PFSK-1 (cell line): ENCODE measurements around the gene SLC37A3.

Experiments used
- FOXP2 ChIP-seq: optimal IDR thresholded peaks from 2 replicates; pipeline ENCODE3; 2011; ENCODE audit warnings: borderline replicate concordance, control low read depth, inconsistent platforms; ENCODE audit not compliant: insufficient read depth; ENCODE audit errors: extremely low read length, extremely low read depth
- POLR2AphosphoS5 ChIP-seq: IDR thresholded peaks from 2 replicates; pipeline ENCODE4 v1.6.1; 2012; ENCODE audit warnings: low read depth, mild to moderate bottlenecking, control low read depth, low read length, moderate library complexity
- SIN3A ChIP-seq: IDR thresholded peaks from 2 replicates; pipeline ENCODE4 v1.6.1; 2012; ENCODE audit warnings: mild to moderate bottlenecking, low read length, moderate library complexity, borderline replicate concordance; ENCODE audit not compliant: insufficient read depth
- TAF1 ChIP-seq: IDR thresholded peaks from 2 replicates; pipeline ENCODE4 v1.6.1; 2012; ENCODE audit warnings: low read length, control low read depth, borderline replicate concordance; ENCODE audit not compliant: insufficient read depth
- TF ChIP-seq, protein P1 (sequence below), 2 experiments: IDR thresholded peaks; 2 replicates each; pipeline versions ENCODE4 v1.6.1 to v1.8.0; 2011 to 2012; ENCODE audit warnings: low read depth in 2 of 2, low read length in 2 of 2, control low read depth in 1 of 2, inconsistent platforms in 1 of 2, mild to moderate bottlenecking in 1 of 2, moderate library complexity in 1 of 2; ENCODE audit not compliant: insufficient read depth in 1 of 2

SLC37A3 gene

DNA sequence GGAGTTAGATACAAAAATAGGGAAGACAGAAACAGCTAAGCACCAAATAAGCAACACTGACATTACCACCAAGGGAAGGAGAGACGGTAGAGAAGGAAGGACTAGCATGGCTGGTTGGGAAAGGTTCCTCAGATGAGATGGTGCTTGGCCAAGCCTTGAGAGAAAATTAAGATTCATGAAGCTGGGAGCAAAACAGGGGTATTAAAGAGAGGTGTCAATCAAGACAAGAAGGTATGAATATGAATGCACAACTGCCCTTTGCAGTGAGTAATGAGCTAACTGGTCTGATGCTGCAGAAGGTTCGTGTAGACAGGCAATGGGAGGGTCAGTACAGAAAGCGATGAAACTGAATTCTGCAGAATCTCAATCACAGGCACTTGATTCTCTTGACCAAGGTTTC is 67.7 kb downstream of the SLC37A3 start:
- TF ChIP-seq, protein P1, sequence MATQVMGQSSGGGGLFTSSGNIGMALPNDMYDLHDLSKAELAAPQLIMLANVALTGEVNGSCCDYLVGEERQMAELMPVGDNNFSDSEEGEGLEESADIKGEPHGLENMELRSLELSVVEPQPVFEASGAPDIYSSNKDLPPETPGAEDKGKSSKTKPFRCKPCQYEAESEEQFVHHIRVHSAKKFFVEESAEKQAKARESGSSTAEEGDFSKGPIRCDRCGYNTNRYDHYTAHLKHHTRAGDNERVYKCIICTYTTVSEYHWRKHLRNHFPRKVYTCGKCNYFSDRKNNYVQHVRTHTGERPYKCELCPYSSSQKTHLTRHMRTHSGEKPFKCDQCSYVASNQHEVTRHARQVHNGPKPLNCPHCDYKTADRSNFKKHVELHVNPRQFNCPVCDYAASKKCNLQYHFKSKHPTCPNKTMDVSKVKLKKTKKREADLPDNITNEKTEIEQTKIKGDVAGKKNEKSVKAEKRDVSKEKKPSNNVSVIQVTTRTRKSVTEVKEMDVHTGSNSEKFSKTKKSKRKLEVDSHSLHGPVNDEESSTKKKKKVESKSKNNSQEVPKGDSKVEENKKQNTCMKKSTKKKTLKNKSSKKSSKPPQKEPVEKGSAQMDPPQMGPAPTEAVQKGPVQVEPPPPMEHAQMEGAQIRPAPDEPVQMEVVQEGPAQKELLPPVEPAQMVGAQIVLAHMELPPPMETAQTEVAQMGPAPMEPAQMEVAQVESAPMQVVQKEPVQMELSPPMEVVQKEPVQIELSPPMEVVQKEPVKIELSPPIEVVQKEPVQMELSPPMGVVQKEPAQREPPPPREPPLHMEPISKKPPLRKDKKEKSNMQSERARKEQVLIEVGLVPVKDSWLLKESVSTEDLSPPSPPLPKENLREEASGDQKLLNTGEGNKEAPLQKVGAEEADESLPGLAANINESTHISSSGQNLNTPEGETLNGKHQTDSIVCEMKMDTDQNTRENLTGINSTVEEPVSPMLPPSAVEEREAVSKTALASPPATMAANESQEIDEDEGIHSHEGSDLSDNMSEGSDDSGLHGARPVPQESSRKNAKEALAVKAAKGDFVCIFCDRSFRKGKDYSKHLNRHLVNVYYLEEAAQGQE (IDR thresholded peaks at IDR 0.05; ENCODE audit: insufficient read depth in 1 of 2, low read depth in 2 of 2, low read length in 2 of 2), result no peak
- TF ChIP-seq TAF1 (no peak), FOXP2 (no peak), SIN3A (no peak), POLR2AphosphoS5 (no peak)

DNA sequence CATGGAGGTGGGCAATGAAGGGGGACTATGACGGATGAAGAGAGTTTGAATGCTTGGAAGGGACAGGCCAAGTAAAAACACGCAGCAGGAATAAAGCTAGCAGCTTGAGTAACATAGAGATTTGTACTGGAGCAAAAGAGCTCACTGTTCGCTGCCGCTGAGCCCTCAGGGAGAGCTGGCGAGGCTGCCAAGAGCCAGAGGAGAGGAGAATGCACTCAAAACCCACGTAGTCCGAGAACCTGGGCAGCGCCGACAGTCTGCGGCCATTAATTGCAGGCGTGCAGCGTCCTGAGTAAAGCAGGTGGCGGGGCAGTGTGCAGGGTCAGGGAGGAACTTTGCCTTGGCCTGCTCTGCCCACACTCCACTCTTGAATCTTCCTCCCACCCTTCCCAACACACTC is 68.2 kb downstream of the SLC37A3 start:
- TF ChIP-seq POLR2AphosphoS5 (no peak), SIN3A (no peak), TAF1 (no peak), FOXP2 (no peak)
- TF ChIP-seq, protein P1 (IDR thresholded peaks at IDR 0.05; ENCODE audit: insufficient read depth in 1 of 2, low read depth in 2 of 2, low read length in 2 of 2), result no peak

GRCh38 chr7:140327261-140327661 is 71.1 kb downstream of the SLC37A3 start:
- TF ChIP-seq FOXP2, result no peak
- TF ChIP-seq TAF1, result no peak
- TF ChIP-seq POLR2AphosphoS5, result no peak
- TF ChIP-seq SIN3A, result no peak
- TF ChIP-seq, protein P1 (IDR thresholded peaks at IDR 0.05; ENCODE audit: insufficient read depth in 1 of 2, low read depth in 2 of 2, low read length in 2 of 2), result no peak

- TF ChIP-seq TAF1, result no peak
- TF ChIP-seq, protein P1 (IDR thresholded peaks at IDR 0.05; ENCODE audit: insufficient read depth in 1 of 2, low read depth in 2 of 2, low read length in 2 of 2), result no peak
These were observed 72.0 kb downstream of the SLC37A3 start for GRCh38 chr7:140326116-140326928.

DNA sequence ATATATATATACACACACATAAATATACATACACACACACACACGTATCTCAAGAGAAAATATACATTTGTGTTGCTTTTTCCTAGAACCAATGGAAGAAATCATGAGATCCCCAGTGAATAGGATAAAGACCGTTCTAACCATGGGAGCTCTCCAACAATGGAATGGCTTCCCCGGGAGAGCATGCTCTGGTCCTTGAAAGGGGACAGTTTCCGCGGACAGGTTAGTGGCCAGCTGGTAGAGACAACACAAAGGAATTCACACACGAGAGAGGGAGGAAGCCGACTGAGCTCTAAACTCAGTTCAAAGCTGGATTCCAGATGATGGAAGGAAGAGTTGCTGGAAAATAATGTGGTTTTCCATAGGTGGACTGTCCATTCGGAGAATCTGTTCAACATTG is 72.7 kb downstream of the SLC37A3 start:
- TF ChIP-seq POLR2AphosphoS5 (no peak), FOXP2 (no peak), SIN3A (no peak), TAF1 (no peak)
- TF ChIP-seq, protein P1 (IDR thresholded peaks at IDR 0.05; ENCODE audit: insufficient read depth in 1 of 2, low read depth in 2 of 2, low read length in 2 of 2), result no peak
